WERI-Rb-1 (cell line): ENCODE measurements around the gene GDPD3.
A peak's percentile ranks its signal among the peaks of the same experiment; 100 is the strongest.
"Not testable (repeated sequence)": the region's sequence is repeated elsewhere in the genome, so short reads cannot be mapped to it uniquely, and the experiment has no call there.

Experiments used
- DNase-seq: peaks from one replicate; pipeline ENCODE4 v3.0.0-alpha.2; 2020
- H3K27ac ChIP-seq: fragments of 250-450 bp; sonication (Bioruptor Pico); 2 replicates; pipeline ENCODE4 v1.5.1; 2020; ENCODE audit warnings: mild to moderate bottlenecking, moderate library complexity
- H3K27me3 ChIP-seq: fragments of 250-450 bp; sonication (Bioruptor Pico); 2 replicates; pipeline ENCODE4 v1.5.1; 2021; ENCODE audit warnings: mild to moderate bottlenecking, low read depth, moderate library complexity; ENCODE audit not compliant: insufficient read depth, severe bottlenecking
- H3K36me3 ChIP-seq: fragments of 250-450 bp; sonication (Bioruptor Pico); 2 replicates; pipeline ENCODE4 v1.5.1; 2020; ENCODE audit warnings: mild to moderate bottlenecking, moderate library complexity
- H3K4me3 ChIP-seq: 2 replicates; pipeline ENCODE4 v1.5.1; 2011; ENCODE audit warnings: low read depth, mild to moderate bottlenecking, control low read depth, low read length
- H3K9me3 ChIP-seq: fragments of 250-450 bp; sonication (Bioruptor Pico); 2 replicates; pipeline ENCODE4 v1.5.1; 2021; ENCODE audit warnings: mild to moderate bottlenecking, moderate library complexity; ENCODE audit not compliant: severe bottlenecking
- CTCF ChIP-seq: IDR thresholded peaks from 2 replicates; pipeline ENCODE4 v1.5.1; 2011; ENCODE audit warnings: low read depth, mild to moderate bottlenecking, control low read depth, inconsistent platforms, low read length

The GDPD3 gene

GRCh38 chr16:30116291-30117207 is 3.2 kb upstream of the GDPD3 start:
- Histone ChIP-seq H3K27me3 (no peaks in the 10 kb centered on the region), H3K9me3 (no peaks in the 10 kb centered on the region), H3K36me3 (peaks cover 43% of the 10 kb centered on the region), H3K4me3 (no peak overlapping the region), H3K27ac (no peak overlapping the region)
- TF ChIP-seq CTCF, result no peak
- DNase-seq, result no peak

DNA sequence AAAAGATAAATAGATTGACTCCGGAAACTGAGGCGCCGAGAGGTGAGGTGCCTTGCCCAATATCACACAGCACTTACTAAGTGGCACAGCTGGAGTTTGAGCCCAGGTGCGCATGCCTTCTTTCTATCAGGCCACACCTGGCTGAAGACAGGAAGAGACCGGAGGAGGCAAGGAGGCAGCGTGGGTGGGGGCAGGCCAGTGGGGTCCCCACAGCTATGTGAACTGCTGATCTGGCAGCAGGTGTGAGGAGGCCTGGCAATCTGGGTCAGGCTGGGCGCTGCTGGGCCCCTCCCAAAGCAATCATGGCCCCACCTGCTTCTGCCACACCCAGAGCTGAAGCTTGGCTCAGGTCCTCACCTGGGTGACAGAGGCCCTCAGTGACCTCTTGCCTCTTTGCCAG is 1.9 kb upstream of the GDPD3 start:
- Histone ChIP-seq H3K9me3 (no peaks in the 10 kb centered on the region), H3K27me3 (no peaks in the 10 kb centered on the region), H3K27ac (no peak overlapping the region), H3K36me3 (peaks cover 38% of the 10 kb centered on the region), H3K4me3 (no peak overlapping the region)
- no peak for TF ChIP-seq CTCF
- no peak for DNase-seq

DNA sequence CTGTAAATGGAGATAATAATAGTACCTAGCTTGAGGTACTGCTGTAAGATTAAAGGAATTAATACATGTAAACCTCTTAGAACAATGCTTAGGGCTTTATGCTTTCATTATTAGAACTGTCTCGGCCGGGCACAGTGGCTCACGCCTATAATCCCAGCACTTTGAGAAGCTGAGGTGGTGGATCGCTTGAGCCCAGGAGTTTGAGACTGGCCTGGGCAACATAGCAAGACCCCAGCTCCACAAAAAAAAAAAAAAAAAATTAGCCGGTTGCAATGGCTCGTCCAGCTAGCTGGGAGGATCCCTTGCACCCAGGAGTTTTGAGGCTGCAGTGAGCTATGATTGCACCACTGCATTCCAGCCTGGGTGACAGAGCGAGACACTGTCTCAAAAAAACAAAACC is 1.5 kb upstream of the GDPD3 start:
- peak; percentile 48 for DNase-seq
- H3K9me3 ChIP-seq, H3K27me3 ChIP-seq, H3K4me3 ChIP-seq, H3K27ac ChIP-seq: not testable (repeated sequence)
- H3K36me3 ChIP-seq, result peaks cover 39% of the 10 kb centered on the region

DNA sequence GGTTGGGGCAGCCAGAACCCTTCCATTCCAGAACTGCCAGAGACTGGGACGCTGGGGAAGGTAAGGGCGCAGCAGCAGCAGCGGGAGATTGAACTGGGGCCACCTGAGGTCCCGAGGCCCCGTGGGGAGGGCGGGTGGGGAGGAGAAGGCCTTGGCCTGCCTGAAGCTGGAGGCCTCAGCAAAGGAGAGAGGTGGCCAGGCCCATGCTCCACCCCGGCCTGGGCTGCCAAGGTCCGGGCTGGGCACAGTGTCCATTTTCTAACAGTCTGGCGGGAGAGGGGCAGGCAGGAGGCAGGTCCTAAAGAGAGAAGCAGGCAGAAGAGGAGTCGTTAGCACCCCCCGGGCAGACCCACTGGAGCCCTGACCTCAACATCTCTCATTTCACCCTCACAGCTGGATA is 1.1 kb upstream of the GDPD3 start:
- Histone ChIP-seq H3K36me3 (peaks cover 36% of the 10 kb centered on the region), H3K9me3 (no peaks in the 10 kb centered on the region), H3K27ac (no peak overlapping the region), H3K4me3 (no peak overlapping the region), H3K27me3 (no peaks in the 10 kb centered on the region)
- TF ChIP-seq CTCF, result no peak
- DNase-seq, result peak; percentile 33

DNA sequence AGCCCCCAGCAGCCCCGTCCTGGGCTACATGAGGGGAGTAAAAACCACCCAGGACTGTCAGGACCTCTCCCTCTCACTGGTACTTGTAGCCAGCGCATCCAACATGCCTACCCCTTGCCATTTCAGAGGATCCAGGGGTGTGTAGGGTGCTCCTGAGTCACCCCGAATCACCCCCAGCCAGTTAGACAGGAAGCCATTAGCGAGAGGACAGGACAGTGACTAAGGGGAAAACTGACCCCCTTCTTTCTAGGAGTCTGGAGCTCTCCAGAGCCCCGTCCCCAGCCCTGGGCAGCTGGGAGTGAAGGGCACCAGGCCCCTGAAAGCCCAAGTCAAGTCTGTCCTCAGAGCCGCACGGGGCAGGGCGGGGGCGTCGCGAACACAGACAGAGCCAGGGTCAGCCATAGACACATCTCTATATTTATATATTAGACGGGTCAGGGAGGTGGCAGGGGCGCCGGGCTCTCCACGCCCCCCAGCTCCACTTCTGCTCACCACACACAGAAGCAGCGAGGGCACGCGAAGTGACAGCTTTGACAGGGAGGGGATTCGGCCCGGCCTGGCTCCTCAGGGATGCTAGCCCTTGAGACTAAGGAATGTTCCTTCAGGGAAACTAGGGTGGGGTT is 485 bp upstream of the GDPD3 start:
- DNase-seq, result no peak
- H3K27me3 ChIP-seq, result no peaks in the 10 kb centered on the region
- H3K9me3 ChIP-seq, result no peaks in the 10 kb centered on the region
- no peak for TF ChIP-seq CTCF
- H3K4me3 ChIP-seq, result no peak overlapping the region
- H3K27ac ChIP-seq, result 0 out of 2 replicates have a peak overlapping the region, but pooled peaks have one; percentile 2
- peaks cover 32% of the 10 kb centered on the region for H3K36me3 ChIP-seq

DNA sequence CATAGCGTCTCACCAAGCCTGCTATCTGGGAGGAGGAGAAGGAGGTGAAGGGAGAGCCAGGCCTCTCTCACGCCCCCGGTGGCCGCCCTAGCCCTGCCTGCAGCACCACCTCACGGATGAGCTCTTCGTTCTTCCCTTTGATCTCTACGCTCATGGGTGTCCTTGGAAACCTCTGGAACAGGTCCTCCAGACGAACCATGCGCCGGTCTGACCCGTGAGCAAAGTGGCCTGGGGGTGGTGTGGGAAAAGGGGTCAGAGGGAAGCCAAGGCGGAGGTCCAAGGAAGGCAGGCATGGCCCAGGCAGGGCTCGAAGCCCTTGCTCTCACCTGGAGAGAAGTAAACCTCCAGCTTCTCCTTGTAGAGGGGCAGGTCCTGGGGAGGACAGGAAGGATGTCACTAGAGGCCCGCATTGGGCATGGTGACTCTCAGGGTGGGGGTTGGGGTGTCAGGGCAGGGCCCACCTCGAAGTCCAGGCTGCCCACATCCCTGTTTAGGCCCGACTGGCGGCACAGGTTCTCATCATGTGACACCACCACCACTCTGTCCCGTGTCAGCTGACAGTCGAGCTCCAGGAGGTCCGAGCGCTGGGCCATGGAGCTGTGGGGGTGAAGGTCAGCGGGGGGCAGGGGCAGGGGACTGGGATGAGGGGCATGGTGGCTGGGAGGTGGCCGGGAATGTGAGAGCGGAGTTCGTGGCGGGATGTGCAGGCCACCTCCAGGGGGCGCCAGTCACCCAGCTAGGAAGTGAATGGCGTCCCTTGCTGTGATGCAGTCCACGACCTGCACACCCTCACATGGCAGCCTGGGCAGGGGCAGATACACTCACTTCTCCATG is 923 bp downstream of the GDPD3 start:
- Histone ChIP-seq H3K4me3 (no peak overlapping the region), H3K9me3 (no peaks in the 10 kb centered on the region), H3K36me3 (peaks cover 30% of the 10 kb centered on the region), H3K27ac (no peak overlapping the region), H3K27me3 (no peaks in the 10 kb centered on the region)
- TF ChIP-seq CTCF, result peak; percentile 91
- peak; percentile 75 for DNase-seq
